Stomach smooth muscle (tissue), 2 donors: Measurements from ENCODE around the gene DLG1.

ENCODE experiments used
- H3K27ac ChIP-seq: one replicate; pipeline ENCODE4 v1.7.0; 2013; ENCODE audit warnings: mild to moderate bottlenecking, low read length, inconsistent platforms
- H3K27me3 ChIP-seq, 2 donors: one replicate each; pipeline ENCODE4 v1.7.0; 2013; ENCODE audit warnings: low read length in 2 of 2; ENCODE audit not compliant: insufficient read depth in 2 of 2, control insufficient read depth in 1 of 2
- H3K36me3 ChIP-seq, 2 donors: one replicate each; pipeline ENCODE4 v1.7.0; 2013; ENCODE audit warnings: low read length in 2 of 2; ENCODE audit not compliant: control insufficient read depth in 2 of 2, insufficient read depth in 2 of 2
- H3K4me1 ChIP-seq: one replicate; pipeline ENCODE4 v1.7.0; 2013; ENCODE audit warnings: low read length; ENCODE audit not compliant: control insufficient read depth, insufficient read depth
- H3K4me3 ChIP-seq, 2 donors: one replicate each; pipeline ENCODE4 v1.7.0; 2013; ENCODE audit warnings: low read length in 2 of 2
- H3K9ac ChIP-seq, 2 donors: one replicate each; pipeline ENCODE4 v1.7.0; 2013; ENCODE audit warnings: low read length in 2 of 2, mild to moderate bottlenecking in 1 of 2
- H3K9me3 ChIP-seq, 2 donors: one replicate each; pipeline ENCODE4 v1.7.0; 2013; ENCODE audit warnings: low read length in 2 of 2; ENCODE audit not compliant: control insufficient read depth in 2 of 2
- donor health status: healthy.
- donor health status: Pancreatic carcinoma.

Gene DLG1

DNA sequence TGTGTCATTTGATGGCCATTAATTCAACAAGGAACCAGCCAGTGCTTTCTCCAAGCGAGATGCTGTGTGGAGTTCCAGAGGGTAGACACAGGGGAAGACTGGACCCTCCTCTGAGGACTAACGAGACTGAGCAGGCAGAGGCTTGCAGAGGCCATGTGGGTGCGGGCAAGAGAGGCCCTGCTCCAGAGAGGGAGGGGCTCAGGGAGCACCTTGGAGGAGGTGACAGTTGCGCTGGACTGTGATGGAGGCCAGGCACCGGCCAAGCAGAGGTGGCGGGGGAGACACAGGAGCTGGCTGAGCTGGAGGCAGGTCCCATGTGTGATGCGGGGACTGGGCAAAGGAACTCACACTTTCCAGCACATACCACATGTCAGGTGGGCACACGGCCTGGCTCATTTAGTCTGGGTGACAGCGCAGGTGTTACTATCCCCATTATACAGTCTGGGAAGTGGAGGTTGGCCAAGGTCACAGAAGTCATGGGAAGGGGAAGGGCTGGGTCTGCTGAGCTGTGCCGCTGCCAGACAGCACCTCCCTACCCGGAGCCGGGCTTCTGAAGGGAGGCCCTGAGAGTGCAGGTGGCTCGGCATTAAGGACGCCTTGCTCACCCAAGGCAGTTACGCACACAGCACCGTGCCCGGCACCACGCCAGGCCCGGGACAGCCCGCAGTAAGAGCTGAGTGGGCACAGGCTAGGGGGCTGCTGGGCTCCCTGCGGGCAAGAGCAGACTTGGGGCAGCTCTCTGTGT lies 272.5 kb downstream of the DLG1 start:
- H3K9ac ChIP-seq, result no peak overlapping the region
- H3K4me1 ChIP-seq, result peaks cover 15% of the 10 kb centered on the region
- H3K9me3 ChIP-seq, result no peaks in the 10 kb centered on the region
- H3K36me3 ChIP-seq, result no peaks in the 10 kb centered on the region
- H3K27me3 ChIP-seq, result peaks cover 20 to 29% of the 10 kb centered on the region in 2 donors
- no peak overlapping the region for H3K4me3 ChIP-seq
- no peak overlapping the region for H3K27ac ChIP-seq

DNA sequence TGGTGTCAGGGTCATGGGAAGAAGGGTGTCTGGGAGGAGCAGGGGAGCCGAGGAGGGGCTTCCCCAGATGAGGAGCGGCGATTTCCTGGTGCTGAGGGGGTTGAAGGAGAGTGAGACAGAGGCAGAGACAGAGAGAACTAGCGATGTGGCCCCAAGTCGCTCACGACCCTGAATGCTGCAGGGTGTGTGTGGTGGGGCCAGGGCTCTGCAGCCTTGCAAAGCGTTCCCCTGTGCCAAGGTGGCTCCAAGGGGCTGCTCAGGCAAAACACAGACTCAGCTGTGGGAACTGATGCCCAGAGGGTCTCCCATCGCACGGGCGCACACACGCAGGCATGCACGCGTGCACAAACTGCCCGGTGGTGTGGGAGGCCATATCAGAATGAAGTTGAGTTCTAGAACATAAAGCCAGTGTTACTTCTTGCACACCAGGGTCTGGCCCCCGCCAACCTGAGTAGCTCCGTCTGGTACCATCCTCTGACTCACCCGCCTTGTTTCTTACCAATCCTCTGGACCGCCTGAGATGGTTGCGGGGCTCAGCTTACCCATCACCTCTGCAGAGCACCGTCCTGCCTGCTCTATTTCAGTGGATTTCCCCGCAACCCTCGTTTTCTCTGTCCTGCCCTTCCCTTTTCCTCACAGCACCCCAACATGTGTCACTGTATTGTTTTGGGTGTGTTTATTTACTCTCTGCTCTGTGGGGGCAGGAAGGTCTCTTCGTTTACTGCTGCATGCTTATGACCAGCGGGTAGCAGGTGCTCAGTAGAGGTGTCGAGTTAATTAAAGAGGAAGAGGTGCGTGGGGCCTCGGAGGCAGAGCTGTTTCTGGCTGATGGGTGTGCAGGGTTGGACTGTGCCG lies 273.3 kb downstream of the DLG1 start:
- H3K9ac ChIP-seq, result no peak overlapping the region
- H3K27me3 ChIP-seq, result peaks cover 19 to 24% of the 10 kb centered on the region in 2 donors
- H3K9me3 ChIP-seq, result no peaks in the 10 kb centered on the region
- H3K27ac ChIP-seq, result no peak overlapping the region
- H3K36me3 ChIP-seq, result no peaks in the 10 kb centered on the region
- peaks cover 15% of the 10 kb centered on the region for H3K4me1 ChIP-seq
- no peak overlapping the region for H3K4me3 ChIP-seq

DNA sequence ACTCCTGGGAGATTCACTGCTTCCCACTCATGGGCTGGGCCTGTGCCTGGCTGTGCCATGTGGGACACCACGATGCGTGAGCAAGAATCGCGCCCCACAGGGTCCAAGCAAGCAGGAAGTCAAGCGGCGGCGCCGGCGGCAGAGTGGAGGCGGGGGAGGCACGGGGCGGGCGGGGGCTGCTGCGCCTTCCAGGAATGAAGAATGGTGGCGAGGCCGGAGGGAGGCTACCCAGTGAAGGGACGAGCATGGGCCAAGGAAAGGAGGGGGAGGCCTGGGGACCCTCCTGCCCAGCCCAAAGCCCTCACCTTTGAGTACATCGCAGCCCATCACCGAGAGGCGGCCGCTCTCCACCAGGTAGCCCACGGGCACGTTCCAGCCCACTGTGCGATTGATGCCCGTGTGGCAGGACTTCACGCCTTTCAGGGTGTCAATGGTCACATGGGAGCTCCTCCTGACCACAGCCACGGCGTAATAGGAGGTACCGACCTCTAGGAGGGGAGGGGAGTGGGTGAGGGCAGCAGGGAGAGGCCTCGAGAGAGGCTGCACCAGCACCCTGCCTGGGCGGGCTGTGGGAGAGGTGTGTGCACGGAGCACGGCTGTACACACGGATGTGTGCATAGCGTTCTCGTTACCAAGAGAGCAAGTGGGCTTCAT lies 274.3 kb downstream of the DLG1 start:
- Histone ChIP-seq H3K9ac (no peak overlapping the region), H3K36me3 (no peaks in the 10 kb centered on the region), H3K27me3 (peaks cover 16 to 19% of the 10 kb centered on the region in 2 donors), H3K4me3 (no peak overlapping the region), H3K27ac (no peak overlapping the region), H3K4me1 (peaks cover 8% of the 10 kb centered on the region), H3K9me3 (no peaks in the 10 kb centered on the region)

DNA sequence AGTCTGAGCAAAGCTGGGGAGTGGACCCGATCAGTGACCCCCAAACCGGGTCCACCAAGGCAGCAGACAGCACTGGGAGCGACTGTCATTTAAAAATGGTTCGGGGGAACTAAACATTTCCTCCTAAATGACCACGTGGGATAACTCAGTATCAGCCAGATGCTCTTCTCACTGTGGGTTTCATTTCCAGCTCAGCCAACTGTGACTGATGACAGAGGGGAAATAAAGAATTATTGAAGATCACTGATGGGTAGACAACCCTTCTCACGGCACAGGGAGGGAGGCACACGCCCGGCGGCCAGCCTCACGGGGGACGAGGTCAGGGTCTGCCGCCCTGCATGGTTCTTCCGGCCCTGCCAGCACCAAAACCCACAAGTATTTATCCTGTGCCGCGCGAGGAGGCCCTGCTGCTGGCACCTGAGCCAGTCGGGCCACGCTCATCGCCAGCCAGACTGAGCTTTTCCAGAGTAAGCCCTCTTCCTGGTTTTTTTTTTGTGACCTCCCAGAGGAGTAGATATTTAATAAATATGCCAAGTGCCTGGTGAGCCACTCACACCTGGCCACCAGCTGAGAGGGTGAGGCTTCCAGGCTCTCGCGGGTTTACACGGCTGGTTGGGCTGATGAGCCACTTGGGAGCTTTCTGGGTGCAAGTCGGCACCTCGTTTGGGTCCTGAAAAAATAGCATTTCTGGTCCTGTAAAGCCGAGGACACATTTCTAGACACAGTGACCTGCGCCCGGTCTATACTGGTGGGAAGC lies 275.0 kb downstream of the DLG1 start:
- Histone ChIP-seq H3K27ac (no peak overlapping the region), H3K9me3 (no peaks in the 10 kb centered on the region), H3K4me3 (no peak overlapping the region)

DNA sequence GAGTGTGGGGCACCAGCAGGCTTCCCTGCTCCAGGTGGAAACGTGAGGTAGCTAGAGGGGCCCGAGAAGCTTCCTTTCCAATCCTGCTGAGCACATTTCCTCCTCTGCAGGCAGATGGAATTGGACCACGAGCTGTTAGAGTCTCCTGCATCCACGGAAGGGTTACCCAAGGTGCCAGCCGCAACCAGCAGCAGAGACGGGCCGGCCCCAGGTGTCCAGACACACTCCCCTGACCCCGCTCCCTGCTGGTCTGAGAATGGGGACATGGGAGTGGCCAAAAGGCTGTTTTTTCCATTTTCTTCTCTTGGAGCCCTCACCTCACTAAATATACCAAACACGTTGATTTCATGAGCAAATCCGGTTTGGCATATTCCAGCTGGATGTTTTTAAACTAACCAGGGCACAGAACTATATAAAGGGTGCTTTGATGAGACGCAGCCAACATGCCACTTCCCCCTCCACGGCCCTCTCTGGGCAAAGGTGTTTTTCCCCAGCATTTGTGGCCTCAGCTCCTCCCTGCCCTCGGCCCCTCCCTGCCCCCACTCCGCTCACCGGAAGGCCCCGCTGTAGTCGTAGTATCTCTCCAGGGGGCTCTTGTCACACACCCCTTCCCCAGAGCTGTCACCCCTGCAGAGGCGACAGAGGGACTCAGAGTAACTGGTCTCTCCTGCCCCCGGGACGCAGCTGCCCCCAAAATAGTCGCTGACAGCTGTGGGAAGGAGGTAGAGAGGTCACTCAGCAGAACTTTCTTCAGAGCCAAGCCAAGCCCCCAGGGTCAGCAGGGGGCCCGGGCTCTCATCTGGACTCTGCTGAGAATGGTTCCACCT lies 275.8 kb downstream of the DLG1 start:
- Histone ChIP-seq H3K4me3 (no peak overlapping the region), H3K27ac (no peak overlapping the region)

More for the DNA sequence above, 275.0 kb downstream of the DLG1 start:
- Histone ChIP-seq H3K9ac (no peak overlapping the region), H3K4me1 (peaks cover under 1% of the 10 kb centered on the region), H3K27me3 (peaks cover 9 to 15% of the 10 kb centered on the region in 2 donors), H3K36me3 (no peaks in the 10 kb centered on the region)

DNA sequence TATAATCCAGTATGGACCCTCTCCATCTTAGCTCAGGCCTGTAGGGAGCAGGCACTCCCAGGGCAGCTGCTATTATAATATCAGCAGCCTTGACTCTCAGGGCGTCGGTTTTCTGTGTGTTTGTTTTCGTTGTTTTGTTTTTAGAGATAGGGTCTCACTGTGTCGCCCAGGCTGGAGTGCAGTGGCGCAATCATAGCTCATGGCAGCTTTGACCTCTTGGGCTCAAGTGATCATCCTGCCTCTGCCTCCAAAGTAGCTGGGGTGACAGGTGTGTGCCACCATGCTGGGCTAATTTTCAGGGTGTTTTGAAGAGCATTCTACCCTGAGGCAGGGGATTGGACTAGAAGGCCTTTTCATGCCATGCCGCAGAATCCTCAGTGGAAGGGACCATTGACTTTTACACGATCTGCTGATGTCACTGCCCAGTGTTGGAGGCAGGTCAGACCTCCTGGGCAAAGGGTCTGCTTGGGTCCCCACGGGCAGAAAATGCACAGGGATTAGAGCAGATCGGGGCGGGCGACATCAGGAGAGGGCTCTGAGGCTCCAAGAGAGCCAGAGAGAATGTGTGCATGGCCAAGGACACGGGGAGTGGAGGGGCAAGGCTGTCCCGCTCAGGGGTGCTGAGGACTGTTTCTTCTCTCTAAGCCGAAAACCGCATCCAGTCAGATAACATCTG lies 276.5 kb downstream of the DLG1 start:
- H3K4me1 ChIP-seq, result no peaks in the 10 kb centered on the region
- no peak overlapping the region for H3K27ac ChIP-seq
- H3K9ac ChIP-seq, result no peak overlapping the region
- no peaks in the 10 kb centered on the region for H3K9me3 ChIP-seq
- H3K36me3 ChIP-seq, result no peaks in the 10 kb centered on the region
- no peak overlapping the region for H3K4me3 ChIP-seq
- peaks cover 8 to 9% of the 10 kb centered on the region in 2 donors for H3K27me3 ChIP-seq

More for the DNA sequence above, 275.8 kb downstream of the DLG1 start:
- Histone ChIP-seq H3K9me3 (no peaks in the 10 kb centered on the region), H3K4me1 (no peaks in the 10 kb centered on the region), H3K27me3 (peaks cover 8 to 11% of the 10 kb centered on the region in 2 donors), H3K36me3 (no peaks in the 10 kb centered on the region), H3K9ac (no peak overlapping the region)

DNA sequence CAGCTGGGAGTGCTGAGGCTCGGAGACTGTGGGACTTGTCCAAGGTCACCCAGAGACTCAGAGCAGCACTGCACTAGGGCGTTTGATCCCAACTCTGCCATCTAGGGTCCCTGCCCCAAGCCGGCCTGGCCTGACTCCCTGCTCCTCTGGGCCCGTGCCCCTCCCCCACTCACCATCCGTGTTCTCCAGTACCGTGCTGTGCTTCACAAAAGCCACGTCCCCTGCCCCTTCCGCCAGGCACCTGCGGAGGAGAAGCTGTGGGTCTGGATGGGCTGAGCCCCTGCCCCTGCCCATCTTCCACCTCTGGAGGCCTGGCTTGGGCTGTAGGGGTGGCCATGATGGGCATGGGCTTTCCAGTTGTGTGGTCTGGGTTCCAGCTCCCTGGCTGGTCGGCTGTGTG lies 277.2 kb downstream of the DLG1 start:
- H3K4me1 ChIP-seq, result no peaks in the 10 kb centered on the region
- H3K36me3 ChIP-seq, result no peaks in the 10 kb centered on the region
- H3K27me3 ChIP-seq, result peaks cover 8 to 9% of the 10 kb centered on the region in 2 donors

DNA sequence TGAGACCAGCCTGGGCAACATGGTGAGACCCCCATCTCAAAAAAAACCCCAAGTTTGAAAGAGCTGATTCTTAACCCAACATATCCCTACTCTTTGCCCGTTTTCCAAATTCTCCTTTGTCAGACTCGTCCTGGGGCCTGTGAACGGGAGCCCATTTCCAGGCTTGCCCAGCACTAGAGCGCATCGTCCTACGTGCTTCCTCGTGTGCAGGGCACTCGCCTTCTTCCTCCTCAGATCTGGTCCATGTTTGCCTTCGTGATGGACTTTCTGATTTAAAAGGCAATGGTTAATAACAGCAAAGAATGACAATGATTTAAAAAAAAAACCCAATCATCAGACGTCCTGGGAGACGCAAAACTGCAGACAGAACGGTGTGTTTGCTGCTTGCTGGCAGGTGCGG lies 278.9 kb downstream of the DLG1 start:
- Histone ChIP-seq H3K4me1 (no peaks in the 10 kb centered on the region), H3K27me3 (peaks cover 8% of the 10 kb centered on the region in 2 donors), H3K27ac (no peak overlapping the region)

More for the DNA sequence above, 277.2 kb downstream of the DLG1 start:
- Histone ChIP-seq H3K4me3 (no peak overlapping the region), H3K9me3 (no peaks in the 10 kb centered on the region), H3K27ac (no peak overlapping the region), H3K9ac (no peak overlapping the region)

DNA sequence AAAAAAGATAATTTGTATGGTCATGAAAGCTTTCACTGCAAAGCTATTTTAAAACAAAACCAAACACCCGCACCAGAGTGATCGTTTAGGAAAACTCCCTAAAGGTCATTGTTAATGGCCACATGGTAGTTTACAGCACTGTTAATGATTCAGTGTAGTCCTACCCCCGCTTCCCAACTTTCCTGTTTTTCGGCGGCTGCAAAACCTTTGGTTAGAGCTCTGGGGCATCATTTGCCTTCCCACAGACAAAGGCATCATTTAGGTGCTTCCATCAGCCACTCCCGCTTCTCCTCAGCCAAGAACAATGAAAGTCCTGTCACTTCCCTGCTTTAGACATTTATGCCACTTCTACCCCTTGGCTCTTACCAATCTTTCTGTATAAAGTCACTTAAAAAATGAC lies 279.4 kb downstream of the DLG1 start:
- Histone ChIP-seq H3K27me3 (peaks cover 4 to 5% of the 10 kb centered on the region in 2 donors), H3K9me3 (no peaks in the 10 kb centered on the region), H3K36me3 (no peaks in the 10 kb centered on the region), H3K9ac (no peak overlapping the region), H3K4me3 (no peak overlapping the region), H3K27ac (no peak overlapping the region), H3K4me1 (no peaks in the 10 kb centered on the region)

More for the DNA sequence above, 278.9 kb downstream of the DLG1 start:
- Histone ChIP-seq H3K4me3 (no peak overlapping the region), H3K36me3 (no peaks in the 10 kb centered on the region), H3K9ac (no peak overlapping the region), H3K9me3 (no peaks in the 10 kb centered on the region)
